BJ (cell line): Measurements from ENCODE around the gene ZSCAN9. TPM values are rescaled to one million over a fixed set of nuclear protein-coding genes. Genes with fewer than 3 reads are reported as not detected.

Experiments used
- CTCF ChIA-PET: fragments of 350-600 bp; formaldehyde crosslinking; extraction: SDS; loops from one replicate; lab custom pipeline; 2021; ENCODE audit warnings: antibody characterized with exemption, inconsistent platforms; lab: Yijun Ruan, JAX
- POLR2A ChIA-PET: fragments of 300-600 bp; sonication (Branson Sonifier 250); formaldehyde crosslinking; extraction: SDS; loops from one replicate; lab custom pipeline; 2021; ENCODE audit warnings: antibody characterized with exemption; lab: Charles Lee
- DNase-seq: peaks from one replicate; pipeline ENCODE4 v3.0.0-alpha.2; 2011; ENCODE audit warnings: low read depth
- H3K27me3 ChIP-seq: 2 replicates; pipeline ENCODE4 v1.6.0; 2011; ENCODE audit warnings: low read length; ENCODE audit not compliant: control insufficient read depth, insufficient read depth
- H3K36me3 ChIP-seq: 2 replicates; pipeline ENCODE4 v1.5.1; 2011; ENCODE audit warnings: low read length; ENCODE audit not compliant: control insufficient read depth, insufficient read depth
- H3K4me3 ChIP-seq: 2 replicates; pipeline ENCODE4 v1.5.1; 2011; ENCODE audit warnings: low read depth, mild to moderate bottlenecking, control low read depth, low read length
- polyA plus RNA-seq: library from polyadenylated mRNA; depleted of rRNA; stranded (reverse); fragments of >200 nt; gene quantifications from 2 replicates; pipeline ENCODE4 v1.2.3, GENCODE V29; 2011
- TF ChIP-seq, protein P1 (sequence below): IDR thresholded peaks from 2 replicates; pipeline ENCODE4 v1.5.1; 2011; ENCODE audit warnings: low read depth, mild to moderate bottlenecking, control low read depth, inconsistent platforms, low read length, moderate library complexity; ENCODE audit not compliant: insufficient read depth

The ZSCAN9 gene
- polyA plus RNA-seq, 1 experiment, result 9.9 TPM

DNA sequence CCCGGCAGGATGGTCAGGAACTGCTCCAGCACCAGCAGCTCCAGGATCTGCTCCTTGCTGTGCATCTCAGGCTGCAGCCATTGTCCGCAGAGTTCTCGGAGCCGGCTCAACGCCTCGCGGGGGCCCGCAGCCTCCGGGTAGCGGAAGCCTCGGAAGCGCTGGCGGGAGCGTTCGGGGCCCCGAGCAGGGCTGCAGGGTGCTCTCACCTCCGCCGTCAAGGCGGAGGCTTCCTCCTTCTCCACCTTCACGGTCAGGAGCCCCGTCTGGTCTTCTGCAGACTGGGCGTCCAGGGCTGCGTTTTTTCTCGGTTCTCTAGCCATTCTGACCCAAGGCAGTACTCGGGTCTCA is 26.6 kb downstream of the ZSCAN9 start:
- ChIA-PET CTCF (interaction anchor here (1.0 kb wide), 1 partner anchor 105 kb away, joined by 3 read pairs; no protein-coding TSS in a partner anchor), POLR2A (interaction anchor here (1.2 kb wide), 1 partner anchor 16 kb away, joined by 7 read pairs; the partner anchor contains the start of gene ZSCAN26)
- no peak for DNase-seq
- Histone ChIP-seq H3K36me3 (peaks cover 3% of the 10 kb centered on the region; the same call in 1 of the 2 replicates), H3K27me3 (no peaks in the 10 kb centered on the region), H3K4me3 (peak overlapping the region; percentile 87)
- TF ChIP-seq, protein P1, sequence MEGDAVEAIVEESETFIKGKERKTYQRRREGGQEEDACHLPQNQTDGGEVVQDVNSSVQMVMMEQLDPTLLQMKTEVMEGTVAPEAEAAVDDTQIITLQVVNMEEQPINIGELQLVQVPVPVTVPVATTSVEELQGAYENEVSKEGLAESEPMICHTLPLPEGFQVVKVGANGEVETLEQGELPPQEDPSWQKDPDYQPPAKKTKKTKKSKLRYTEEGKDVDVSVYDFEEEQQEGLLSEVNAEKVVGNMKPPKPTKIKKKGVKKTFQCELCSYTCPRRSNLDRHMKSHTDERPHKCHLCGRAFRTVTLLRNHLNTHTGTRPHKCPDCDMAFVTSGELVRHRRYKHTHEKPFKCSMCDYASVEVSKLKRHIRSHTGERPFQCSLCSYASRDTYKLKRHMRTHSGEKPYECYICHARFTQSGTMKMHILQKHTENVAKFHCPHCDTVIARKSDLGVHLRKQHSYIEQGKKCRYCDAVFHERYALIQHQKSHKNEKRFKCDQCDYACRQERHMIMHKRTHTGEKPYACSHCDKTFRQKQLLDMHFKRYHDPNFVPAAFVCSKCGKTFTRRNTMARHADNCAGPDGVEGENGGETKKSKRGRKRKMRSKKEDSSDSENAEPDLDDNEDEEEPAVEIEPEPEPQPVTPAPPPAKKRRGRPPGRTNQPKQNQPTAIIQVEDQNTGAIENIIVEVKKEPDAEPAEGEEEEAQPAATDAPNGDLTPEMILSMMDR, result no peak

DNA sequence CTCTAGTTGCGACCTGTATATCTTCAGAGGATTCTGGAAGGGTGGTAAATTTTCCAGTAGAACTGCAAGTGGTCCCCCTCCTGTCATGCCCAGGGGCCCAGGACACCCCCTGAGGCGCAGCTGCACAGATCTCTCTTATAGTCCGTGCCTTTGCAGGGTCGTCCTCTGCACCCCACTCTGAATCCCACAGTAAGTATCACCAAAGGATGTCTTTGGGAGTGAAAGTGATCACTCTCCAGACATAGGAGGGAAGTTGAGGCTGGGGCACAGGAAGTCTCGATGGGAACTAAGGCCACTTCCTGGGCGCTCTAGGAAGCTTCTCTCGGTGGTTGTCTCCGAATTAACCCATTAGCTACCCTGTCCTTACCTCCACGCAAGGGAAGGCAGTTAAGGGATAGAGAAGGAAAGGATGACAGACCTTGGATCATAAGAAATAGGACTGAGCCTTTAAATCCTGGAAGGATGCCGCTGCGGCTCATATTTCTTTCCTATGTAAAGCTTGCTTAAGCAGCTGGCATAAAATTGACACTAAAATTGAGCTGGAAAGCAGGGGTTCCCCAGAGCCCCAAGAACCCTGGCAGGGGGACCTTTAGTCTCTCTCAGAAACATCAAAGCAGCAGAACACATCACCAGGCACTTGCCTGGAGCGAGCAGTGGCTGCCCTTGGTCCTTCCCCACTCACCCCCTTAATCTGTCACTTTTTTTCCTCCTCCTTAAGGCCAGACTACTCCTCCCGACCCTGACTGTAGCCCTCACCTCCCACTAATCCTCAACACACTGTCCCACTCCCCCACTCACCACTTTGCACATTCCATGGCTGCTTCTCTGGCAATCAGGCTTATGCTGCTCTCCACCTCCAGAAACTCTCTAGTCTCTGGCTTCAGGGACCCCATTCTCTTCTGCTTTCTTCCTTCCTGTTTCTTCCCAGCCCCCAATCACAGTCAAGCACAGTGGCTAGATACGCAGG is 27.2 kb downstream of the ZSCAN9 start, which contains the start of gene ZKSCAN4:
ZKSCAN4 (minus strand) TSS at position 261 of the 967 bp plus-strand sequence. CDS start 289 bp downstream, outside the sequence.
- Histone ChIP-seq H3K36me3 (no peaks in the 10 kb centered on the region), H3K4me3 (peak within 1 kb of the TSS; percentile 87), H3K27me3 (no peaks in the 10 kb centered on the region)
- POLR2A ChIA-PET, result interaction anchor here (1.2 kb wide), 1 partner anchor 15 kb away, joined by 7 read pairs; the partner anchor contains the start of gene ZSCAN26
- CTCF ChIA-PET, result interaction anchor here (0.9 to 1.4 kb wide), 3 partner anchors 13 to 104 kb away, joined by 3 to 4 read pairs (median 3); partner anchors contain the start of gene ZSCAN26
- no peak for DNase-seq
- TF ChIP-seq, protein P1, result no peak

DNA sequence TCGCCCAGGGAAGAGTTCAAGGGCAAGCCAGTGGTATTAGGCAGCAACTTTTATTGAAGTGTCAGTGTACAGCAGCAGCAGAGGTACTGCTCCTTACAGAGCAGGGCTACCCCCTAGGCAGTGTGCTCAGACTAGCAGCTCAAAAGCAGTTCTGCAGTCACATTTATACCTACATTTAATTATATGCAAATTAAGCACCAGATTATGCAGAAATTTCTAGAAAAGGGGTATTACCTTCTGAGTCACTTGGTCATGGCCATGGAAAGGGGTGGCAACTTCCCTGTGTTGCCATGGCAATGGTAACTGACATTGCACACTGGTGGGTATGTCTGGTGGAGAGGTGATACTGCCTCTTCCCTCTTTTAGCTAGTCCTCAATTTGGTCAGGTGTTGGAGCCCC is 29.0 kb downstream of the ZSCAN9 start:
- Histone ChIP-seq H3K27me3 (no peaks in the 10 kb centered on the region), H3K4me3 (no peak overlapping the region), H3K36me3 (no peaks in the 10 kb centered on the region)
- CTCF ChIA-PET, result no interaction called here
- DNase-seq, result no peak
- TF ChIP-seq, protein P1, result no peak
- POLR2A ChIA-PET, result no interaction called here

DNA sequence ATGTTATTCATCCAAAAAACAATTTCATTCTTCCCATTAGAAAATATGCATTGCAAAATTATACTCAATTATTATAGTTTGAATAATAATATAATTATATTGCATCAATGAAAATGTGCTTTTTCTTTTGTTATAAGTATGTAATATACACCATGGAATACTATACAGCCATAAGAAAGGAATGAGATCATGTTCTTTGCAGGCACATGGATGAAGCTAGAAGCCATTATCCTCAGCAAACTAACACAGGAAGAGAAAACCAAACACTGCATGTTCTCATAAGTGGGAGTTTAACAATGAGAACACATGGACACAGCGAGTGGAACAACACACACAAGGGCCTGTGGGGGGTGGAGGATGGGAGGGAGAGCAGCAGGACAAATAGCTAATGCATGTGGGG is 32.0 kb downstream of the ZSCAN9 start:
- ChIA-PET POLR2A (no interaction called here), CTCF (no interaction called here)
- Histone ChIP-seq H3K27me3 (no peaks in the 10 kb centered on the region), H3K4me3 (no peak overlapping the region), H3K36me3 (no peaks in the 10 kb centered on the region)
- TF ChIP-seq, protein P1, result no peak
- DNase-seq, result no peak
